RWPE1 (cell line): ENCODE results near the gene CHN2.

ENCODE experiments used
- CTCF ChIA-PET: fragments of 350-600 bp; sonication (Branson Sonifier 250); formaldehyde crosslinking; extraction: SDS; loops from one replicate; lab custom pipeline; 2021; lab: Yijun Ruan, JAX
- POLR2A ChIA-PET: fragments of 400-600 bp; formaldehyde crosslinking; extraction: SDS; loops from one replicate; lab custom pipeline; 2020; ENCODE audit warnings: antibody characterized with exemption; ENCODE audit not compliant: low non-redundant PET; lab: Yijun Ruan, JAX
- DNase-seq: peaks from one replicate; pipeline ENCODE4 v3.0.0; 2012; ENCODE audit warnings: low spot score
- H3K27ac ChIP-seq: fragments of 450-650 bp; 2 replicates; pipeline ENCODE4 v1.5.1; 2017
- CTCF ChIP-seq: fragments of 450-650 bp; conservative IDR thresholded peaks from 2 replicates; pipeline ENCODE4 v1.5.1; 2017; ENCODE audit warnings: low read depth, mild to moderate bottlenecking

Gene CHN2

GRCh38 chr7:29149036-29149435 is 45.5 kb upstream of the CHN2 start:
- no peak overlapping the region for H3K27ac ChIP-seq
- ChIA-PET POLR2A (no interaction called here), CTCF (no interaction called here)
- no peak for DNase-seq
- no peak for TF ChIP-seq CTCF

GRCh38 chr7:29150856-29151255 is 43.7 kb upstream of the CHN2 start:
- ChIA-PET CTCF (no interaction called here), POLR2A (no interaction called here)
- no peak for TF ChIP-seq CTCF
- H3K27ac ChIP-seq = no peak overlapping the region
- no peak for DNase-seq

- no peak overlapping the region for H3K27ac ChIP-seq
- POLR2A ChIA-PET = no interaction called here
- CTCF ChIA-PET = no interaction called here
- no peak for TF ChIP-seq CTCF
- no peak for DNase-seq
These were observed 40.5 kb upstream of the CHN2 start for GRCh38 chr7:29154076-29154475.

GRCh38 chr7:29156907-29157452 is 37.6 kb upstream of the CHN2 start:
- H3K27ac ChIP-seq = no peak overlapping the region
- ChIA-PET CTCF (interaction anchor here (0.5 to 1.3 kb wide), 6 partner anchors 11 to 1013 kb away, joined by 3 to 5 read pairs (median 3); partner anchors contain the start of gene CPVL), POLR2A (no interaction called here)
- no peak for DNase-seq
- no peak for TF ChIP-seq CTCF

- H3K27ac ChIP-seq = no peak overlapping the region
- CTCF ChIA-PET = interaction anchor here (0.6 kb wide), 1 partner anchor 33 kb away, joined by 3 read pairs; no protein-coding TSS in a partner anchor
- POLR2A ChIA-PET = no interaction called here
- no peak for TF ChIP-seq CTCF
- no peak for DNase-seq
These were observed 35.7 kb upstream of the CHN2 start for GRCh38 chr7:29158795-29159423.

- CTCF ChIA-PET = no interaction called here
- no peak overlapping the region for H3K27ac ChIP-seq
- DNase-seq = no peak
- no peak for TF ChIP-seq CTCF
- POLR2A ChIA-PET = no interaction called here
These were observed 34.5 kb upstream of the CHN2 start for GRCh38 chr7:29160080-29160479.
